Measurements from ENCODE around the gene NOVA2. TPM values are rescaled to one million over a fixed set of nuclear protein-coding genes. Genes with fewer than 3 reads are reported as not detected.

NOVA2 gene
- total and polyA plus RNA-seq, 10 donors, result 0.42 to 12.5 (median 3.7) TPM

GRCh38 chr19:45958769-45959516 lies 14.7 kb downstream of the NOVA2 start:
- H3K4me3 ChIP-seq, result no peak overlapping the region
- intact Hi-C loops (cut with DNase I; ENCODE audit: low total_unique reads), result no loop called here
- peaks cover 0 to 29% (median 6%) of the 10 kb centered on the region in 6 donors for H3K4me1 ChIP-seq
- 61 to 70% (median 62%) methylated on average over 12 of the region's 12 CpGs for WGBS, 5 donors
- no peaks in the 10 kb centered on the region for H3K36me3 ChIP-seq
- no peak overlapping the region for H3K27ac ChIP-seq
- TF ChIP-seq POLR2AphosphoS5 (IDR thresholded peaks at IDR 0.05) (peak in 2 of 3 donors; percentile 34 to 42), CTCF (IDR thresholded peaks at IDR 0.05 in 8 of 11, conservative IDR thresholded peaks at IDR 0.05 in 3 of 11) (no peak)
- H3K27me3 ChIP-seq (replicated peaks in 1 of 7), result peaks cover 0 to 90% (median 6%) of the 10 kb centered on the region in 7 donors
- no peak for DNase-seq
- peaks cover 0 to 1% (median 0%) of the 10 kb centered on the region in 8 donors for H3K9me3 ChIP-seq

GRCh38 chr19:45958320-45958719 lies 15.3 kb downstream of the NOVA2 start:
- Histone ChIP-seq H3K9me3 (peaks cover 0 to 8% (median 0%) of the 10 kb centered on the region in 8 donors), H3K36me3 (no peaks in the 10 kb centered on the region), H3K27ac (no peak overlapping the region), H3K27me3 (replicated peaks in 1 of 7) (peaks cover 0 to 92% (median 6%) of the 10 kb centered on the region in 7 donors), H3K4me1 (peaks cover 0 to 29% (median 6%) of the 10 kb centered on the region in 6 donors), H3K4me3 (no peak overlapping the region)
- intact Hi-C loops (cut with DNase I; ENCODE audit: low total_unique reads), result no loop called here
- 72 to 96% (median 91%) methylated on average over 6 of the region's 6 CpGs for WGBS, 5 donors
- no peak for TF ChIP-seq POLR2A (IDR thresholded peaks at IDR 0.05)
- TF ChIP-seq CTCF (IDR thresholded peaks at IDR 0.05 in 8 of 11, conservative IDR thresholded peaks at IDR 0.05 in 3 of 11), result no peak
- no peak for TF ChIP-seq POLR2AphosphoS5 (IDR thresholded peaks at IDR 0.05)
- no peak for DNase-seq

- Histone ChIP-seq H3K4me3 (no peak overlapping the region), H3K27me3 (replicated peaks in 1 of 7) (peaks cover 0 to 94% (median 6%) of the 10 kb centered on the region in 7 donors), H3K27ac (peak overlapping the region in 5 of 8 donors; percentile 31 to 51 (median 47)), H3K4me1 (peaks cover 0 to 39% (median 16%) of the 10 kb centered on the region in 6 donors), H3K36me3 (no peaks in the 10 kb centered on the region), H3K9me3 (peaks cover 0 to 13% (median 0%) of the 10 kb centered on the region in 8 donors)
- DNase-seq, result peak; percentile 84
- TF ChIP-seq CTCF (IDR thresholded peaks at IDR 0.05 in 8 of 11, conservative IDR thresholded peaks at IDR 0.05 in 3 of 11) (no peak), POLR2AphosphoS5 (IDR thresholded peaks at IDR 0.05) (peak; percentile 46 to 75 (median 67))
- intact Hi-C loops (cut with DNase I; ENCODE audit: low total_unique reads), result no loop called here
- WGBS, 5 donors, result 18 to 33% (median 30%) methylated on average over 13 of the region's 13 CpGs
Observed at GRCh38 chr19:45955905-45956608, 17.6 kb downstream of the NOVA2 start.

GRCh38 chr19:45954156-45954555 lies 19.5 kb downstream of the NOVA2 start:
- H3K36me3 ChIP-seq, result no peaks in the 10 kb centered on the region
- H3K4me1 ChIP-seq, result peaks cover 0 to 37% (median 16%) of the 10 kb centered on the region in 6 donors
- no peak overlapping the region for H3K27ac ChIP-seq
- peaks cover 0 to 13% (median 0%) of the 10 kb centered on the region in 8 donors for H3K9me3 ChIP-seq
- 29 to 63% (median 55%) methylated on average over 6 to 9 of the region's 9 CpGs for WGBS, 5 donors
- no peak overlapping the region for H3K4me3 ChIP-seq
- DNase-seq, result no peak
- intact Hi-C loops (cut with DNase I; ENCODE audit: low total_unique reads), result no loop called here
- TF ChIP-seq POLR2A (IDR thresholded peaks at IDR 0.05) (no peak), CTCF (IDR thresholded peaks at IDR 0.05 in 8 of 11, conservative IDR thresholded peaks at IDR 0.05 in 3 of 11) (no peak), POLR2AphosphoS5 (IDR thresholded peaks at IDR 0.05) (no peak)
- H3K27me3 ChIP-seq (replicated peaks in 1 of 7), result peaks cover 0 to 90% (median 0%) of the 10 kb centered on the region in 7 donors
